Right lobe of liver (tissue), 4 donors: ENCODE results near the gene PANK2.

ENCODE experiments used
- POLR2A ChIP-seq: fragments of 450-650 bp; IDR thresholded peaks from one replicate; pipeline ENCODE4 v1.6.1; 2017; ENCODE audit warnings: antibody characterized with exemption, mild to moderate bottlenecking
- TF ChIP-seq, protein P1 (sequence below), 4 donors: fragments of 200-600 bp in 3 of 4; fragments of 450-650 bp in 1 of 4; IDR thresholded peaks; one replicate each; pipeline versions ENCODE4 v1.5.1 to v1.8.0; 2016 to 2022; ENCODE audit warnings: antibody characterized with exemption in 4 of 4, mild to moderate bottlenecking in 2 of 4
- donor health status: DM: no; HTN: no; CAD: no.
- donor health status: DM: no; HTN: no; CAD: no.
- donor health status: DM: no; HTN: yes; CAD: no.

DNA sequence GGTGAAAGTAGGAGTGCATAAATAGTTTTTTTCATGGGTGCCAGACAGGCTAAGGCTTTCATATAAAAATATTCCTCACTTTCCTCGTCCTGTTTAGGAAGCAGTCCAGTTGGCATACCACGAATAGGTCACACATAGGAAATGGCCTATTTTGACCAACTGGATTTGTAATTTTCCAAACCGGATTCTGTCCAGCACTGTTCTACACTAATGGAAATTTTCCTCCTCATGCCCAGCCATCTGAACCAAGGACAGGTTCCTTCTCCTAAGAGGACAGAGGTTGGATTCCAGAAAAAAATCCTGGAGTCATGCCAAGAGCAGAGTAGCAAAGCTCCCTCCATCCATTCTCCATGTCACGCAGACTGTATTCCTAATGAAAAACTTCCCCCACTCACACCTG is 43.1 kb downstream of the PANK2 start:
- TF ChIP-seq POLR2A, result no peak
- TF ChIP-seq, protein P1, sequence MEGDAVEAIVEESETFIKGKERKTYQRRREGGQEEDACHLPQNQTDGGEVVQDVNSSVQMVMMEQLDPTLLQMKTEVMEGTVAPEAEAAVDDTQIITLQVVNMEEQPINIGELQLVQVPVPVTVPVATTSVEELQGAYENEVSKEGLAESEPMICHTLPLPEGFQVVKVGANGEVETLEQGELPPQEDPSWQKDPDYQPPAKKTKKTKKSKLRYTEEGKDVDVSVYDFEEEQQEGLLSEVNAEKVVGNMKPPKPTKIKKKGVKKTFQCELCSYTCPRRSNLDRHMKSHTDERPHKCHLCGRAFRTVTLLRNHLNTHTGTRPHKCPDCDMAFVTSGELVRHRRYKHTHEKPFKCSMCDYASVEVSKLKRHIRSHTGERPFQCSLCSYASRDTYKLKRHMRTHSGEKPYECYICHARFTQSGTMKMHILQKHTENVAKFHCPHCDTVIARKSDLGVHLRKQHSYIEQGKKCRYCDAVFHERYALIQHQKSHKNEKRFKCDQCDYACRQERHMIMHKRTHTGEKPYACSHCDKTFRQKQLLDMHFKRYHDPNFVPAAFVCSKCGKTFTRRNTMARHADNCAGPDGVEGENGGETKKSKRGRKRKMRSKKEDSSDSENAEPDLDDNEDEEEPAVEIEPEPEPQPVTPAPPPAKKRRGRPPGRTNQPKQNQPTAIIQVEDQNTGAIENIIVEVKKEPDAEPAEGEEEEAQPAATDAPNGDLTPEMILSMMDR (IDR thresholded peaks at IDR 0.05), result no peak
